WTC11 (cell line): ENCODE measurements around the gene SUGP2. TPM values are rescaled to one million over a fixed set of nuclear protein-coding genes. Genes with fewer than 3 reads are reported as not detected.

Source experiments
- ATAC-seq: fragments of 200-7000 bp; cut with Tn5 transposase; 2 replicates; pipeline ENCODE4 v1.10.0; 2021; ENCODE audit warnings: mild to moderate bottlenecking, moderate library complexity
- CTCF ChIA-PET: fragments of 300-600 bp; sonication (Branson Sonifier 250); formaldehyde crosslinking; loops from one replicate; lab custom pipeline; 2021; ENCODE audit warnings: antibody characterized with exemption; lab: Charles Lee
- POLR2A ChIA-PET: fragments of 350-600 bp; sonication (Branson Sonifier 250); formaldehyde crosslinking; loops from one replicate; lab custom pipeline; 2021; ENCODE audit warnings: antibody characterized with exemption; lab: Charles Lee
- DNase-seq: peaks from one replicate; pipeline ENCODE4 v3.0.0; 2021; ENCODE audit warnings: low spot score
- H3K27ac Mint-ChIP-seq: 2 replicates; pipeline ENCODE4 v1.8.0; 2021; ENCODE audit warnings: mixed read lengths
- H3K27me3 Mint-ChIP-seq: 2 replicates; pipeline ENCODE4 v1.8.0; 2021; ENCODE audit warnings: low read depth, mild to moderate bottlenecking, moderate library complexity, mixed read lengths
- H3K36me3 Mint-ChIP-seq: 2 replicates; pipeline ENCODE4 v1.8.0; 2021; ENCODE audit warnings: mixed read lengths
- H3K4me1 Mint-ChIP-seq: 2 replicates; pipeline ENCODE4 v1.8.0; 2022; ENCODE audit warnings: mixed read lengths
- H3K4me3 Mint-ChIP-seq: 2 replicates; pipeline ENCODE4 v1.8.0; 2021; ENCODE audit warnings: mild to moderate bottlenecking, moderate library complexity, mixed read lengths
- H3K9me3 Mint-ChIP-seq: 2 replicates; pipeline ENCODE4 v1.8.0; 2021; ENCODE audit warnings: mixed read lengths
- ATF1 ChIP-seq: sonication (generic); formaldehyde crosslinking; IDR thresholded peaks from 2 replicates; pipeline ENCODE4 v1.8.1; 2023; ENCODE audit warnings: mild to moderate bottlenecking, moderate library complexity, missing genetic modification reagents
- CREB1 ChIP-seq: sonication (generic); formaldehyde crosslinking; IDR thresholded peaks from 2 replicates; pipeline ENCODE4 v1.8.0; 2023; ENCODE audit warnings: mild to moderate bottlenecking, missing genetic modification reagents
- E2F1 ChIP-seq: sonication (generic); formaldehyde crosslinking; IDR thresholded peaks from 2 replicates; pipeline ENCODE4 v1.8.0; 2022; ENCODE audit warnings: mild to moderate bottlenecking, missing genetic modification reagents
- EMX1 ChIP-seq: fragments of 250-450 bp; sonication (Bioruptor Pico); IDR thresholded peaks from 2 replicates; pipeline ENCODE4 v1.8.0; 2021; ENCODE audit warnings: mild to moderate bottlenecking
- ETV6 ChIP-seq: sonication (generic); formaldehyde crosslinking; IDR thresholded peaks from 2 replicates; pipeline ENCODE4 v1.8.1; 2022; ENCODE audit warnings: mild to moderate bottlenecking, missing genetic modification reagents
- FOXJ3 ChIP-seq: sonication (generic); formaldehyde crosslinking; IDR thresholded peaks from 2 replicates; pipeline ENCODE4 v1.9.0; 2021; ENCODE audit warnings: missing genetic modification reagents, mild to moderate bottlenecking, borderline replicate concordance
- HMGXB4 ChIP-seq: sonication (generic); formaldehyde crosslinking; IDR thresholded peaks from 2 replicates; pipeline ENCODE4 v1.8.1; 2023; ENCODE audit warnings: mild to moderate bottlenecking, moderate library complexity, missing genetic modification reagents
- JAZF1 ChIP-seq: fragments of 250-450 bp; sonication (Bioruptor Pico); IDR thresholded peaks from 2 replicates; pipeline ENCODE4 v1.9.0; 2021; ENCODE audit warnings: moderate library complexity, mild to moderate bottlenecking, inconsistent platforms
- JUN ChIP-seq: sonication (generic); formaldehyde crosslinking; IDR thresholded peaks from 2 replicates; pipeline ENCODE4 v1.8.0; 2023; ENCODE audit warnings: mild to moderate bottlenecking, missing genetic modification reagents
- PRDM15 ChIP-seq: sonication (generic); formaldehyde crosslinking; IDR thresholded peaks from 2 replicates; pipeline ENCODE4 v1.8.0; 2022; ENCODE audit warnings: missing genetic modification reagents
- PRRX2 ChIP-seq: fragments of 250-450 bp; sonication (Bioruptor Pico); IDR thresholded peaks from 2 replicates; pipeline ENCODE4 v1.8.0; 2021; ENCODE audit warnings: mild to moderate bottlenecking
- RORB ChIP-seq: fragments of 250-450 bp; sonication (Bioruptor Pico); IDR thresholded peaks from 2 replicates; pipeline ENCODE4 v1.9.0; 2021; ENCODE audit warnings: mild to moderate bottlenecking
- SMAD4 ChIP-seq: sonication (generic); formaldehyde crosslinking; IDR thresholded peaks from 2 replicates; pipeline ENCODE4 v1.8.0; 2022; ENCODE audit warnings: mild to moderate bottlenecking, missing genetic modification reagents
- SOX15 ChIP-seq: fragments of 250-450 bp; sonication (Bioruptor Pico); IDR thresholded peaks from 2 replicates; pipeline ENCODE4 v1.9.0; 2021; ENCODE audit warnings: mild to moderate bottlenecking
- TEAD1 ChIP-seq: sonication (generic); formaldehyde crosslinking; IDR thresholded peaks from 2 replicates; pipeline ENCODE4 v1.8.0; 2022; ENCODE audit warnings: mild to moderate bottlenecking, missing genetic modification reagents
- ZBTB21 ChIP-seq: sonication (generic); formaldehyde crosslinking; IDR thresholded peaks from 2 replicates; pipeline ENCODE4 v1.8.1; 2023; ENCODE audit warnings: mild to moderate bottlenecking, missing genetic modification reagents, borderline replicate concordance
- ZNF232 ChIP-seq: sonication (generic); formaldehyde crosslinking; IDR thresholded peaks from 2 replicates; pipeline ENCODE4 v1.8.0; 2022; ENCODE audit warnings: mild to moderate bottlenecking, missing genetic modification reagents
- ZNF281 ChIP-seq: sonication (generic); formaldehyde crosslinking; IDR thresholded peaks from 2 replicates; pipeline ENCODE4 v1.8.0; 2023; ENCODE audit warnings: mild to moderate bottlenecking, missing genetic modification reagents
- ZNF396 ChIP-seq: fragments of 250-450 bp; sonication (Bioruptor Pico); IDR thresholded peaks from 2 replicates; pipeline ENCODE4 v1.8.0; 2021; ENCODE audit warnings: mild to moderate bottlenecking, moderate library complexity, borderline replicate concordance
- ZNF416 ChIP-seq: fragments of 250-450 bp; sonication (Bioruptor Pico); IDR thresholded peaks from 2 replicates; pipeline ENCODE4 v1.9.0; 2021; ENCODE audit warnings: mild to moderate bottlenecking, inconsistent platforms
- ZNF512 ChIP-seq: sonication (generic); formaldehyde crosslinking; IDR thresholded peaks from 2 replicates; pipeline ENCODE4 v1.8.1; 2022; ENCODE audit warnings: missing genetic modification reagents, borderline replicate concordance
- total RNA-seq: library from RNA; stranded (reverse); gene quantifications from 3 replicates; pipeline ENCODE4 v1.2.3, GENCODE V29; 2021

SUGP2 gene
- total RNA-seq, 1 experiment from 2014 or later: 160 TPM

- TF ChIP-seq E2F1 (CRISPR knock-in tag): no peak
- TF ChIP-seq CREB1 (CRISPR knock-in tag): no peak
- TF ChIP-seq SMAD4 (CRISPR knock-in tag): no peak
- TF ChIP-seq ATF1 (CRISPR knock-in tag): no peak
Observed at GRCh38 chr19:19077103-19077502, 43.8 kb upstream of the SUGP2 start (continued).

- Mint-ChIP-seq H3K9me3 (no peaks in the 10 kb centered on the region), H3K27me3 (peaks cover 96% of the 10 kb centered on the region), H3K27ac (no peak overlapping the region), H3K36me3 (no peaks in the 10 kb centered on the region), H3K4me1 (no peaks in the 10 kb centered on the region), H3K4me3 (no peak overlapping the region)
- DNase-seq: no peak
- no peak for ATAC-seq
- TF ChIP-seq TEAD1 (CRISPR knock-in tag): no peak
- POLR2A ChIA-PET: no interaction called here
- CTCF ChIA-PET: interaction anchor here (1.4 kb wide), 1 partner anchor 35 kb away, joined by 4 read pairs; no protein-coding TSS in a partner anchor
Observed at GRCh38 chr19:19076476-19076875, 43.2 kb upstream of the SUGP2 start.

- no peaks in the 10 kb centered on the region for H3K36me3 Mint-ChIP-seq
- ChIA-PET CTCF (no interaction called here), POLR2A (no interaction called here)
- DNase-seq: no peak
- no peaks in the 10 kb centered on the region for H3K4me1 Mint-ChIP-seq
- H3K4me3 Mint-ChIP-seq: no peak overlapping the region
- no peak for TF ChIP-seq ZNF396 (CRISPR knock-in tag)
- no peak for TF ChIP-seq ZNF512 (CRISPR knock-in tag)
- no peak for TF ChIP-seq JUN (CRISPR knock-in tag)
- no peak for TF ChIP-seq PRRX2 (CRISPR knock-in tag)
- no peak for TF ChIP-seq JAZF1
- no peak for TF ChIP-seq ZNF416 (CRISPR knock-in tag)
- no peak for TF ChIP-seq ZBTB21
- no peak for TF ChIP-seq ETV6
- TF ChIP-seq HMGXB4 (CRISPR knock-in tag): no peak
- TF ChIP-seq FOXJ3 (CRISPR knock-in tag): no peak
- TF ChIP-seq PRDM15 (CRISPR knock-in tag): no peak
- no peak for TF ChIP-seq EMX1 (CRISPR knock-in tag)
- no peak for TF ChIP-seq ZNF232 (CRISPR knock-in tag)
- TF ChIP-seq RORB (CRISPR knock-in tag): no peak
- no peak for TF ChIP-seq SOX15 (CRISPR knock-in tag)
- no peak for TF ChIP-seq ZNF281 (CRISPR knock-in tag)
- ATAC-seq: no peak
- no peaks in the 10 kb centered on the region for H3K9me3 Mint-ChIP-seq
- no peak overlapping the region for H3K27ac Mint-ChIP-seq
- peaks cover 98% of the 10 kb centered on the region for H3K27me3 Mint-ChIP-seq
Observed at GRCh38 chr19:19075126-19075525, 41.8 kb upstream of the SUGP2 start.
